ENCODE results near the gene L1CAM. TPM values are rescaled to one million over a fixed set of nuclear protein-coding genes. Genes with fewer than 3 reads are reported as not detected.

Gene L1CAM
- polyA plus RNA-seq, 1 of the 3 experiments (the other 2 are of a cell fraction): 1.9 TPM

- Histone ChIP-seq H2AFZ (ENCODE audit: low read depth) (no peak overlapping the region), H3K9me2 (no peaks in the 10 kb centered on the region), H3K4me3 (ENCODE audit: low read depth in 2 of 2, low read length in 1 of 2) (no peak overlapping the region), H3K9ac (no peak overlapping the region), H3K27me3 (ENCODE audit: insufficient read depth) (peaks cover 4% of the 10 kb centered on the region; the same call in 1 of the 2 replicates), H3K79me2 (ENCODE audit: insufficient read depth) (peaks cover 35% of the 10 kb centered on the region), H3F3A (replicated peaks; ENCODE audit: insufficient read depth) (peaks cover 11% of the 10 kb centered on the region), H4K20me1 (ENCODE audit: insufficient read depth) (peaks cover 34% of the 10 kb centered on the region), H3K4me2 (no peak overlapping the region), H3K36me3 (replicated peaks in 1 of 2; ENCODE audit: control insufficient read depth in 1 of 2, insufficient read depth in 2 of 2, low read length in 1 of 2) (peaks cover 12 to 35% of the 10 kb centered on the region in 2 experiments), H3K27ac (ENCODE audit: low read depth in 2 of 2, low read length in 1 of 2) (no peak overlapping the region), H3K4me1 (ENCODE audit: control insufficient read depth in 1 of 2, insufficient read depth in 2 of 2, low read depth in 1 of 2, low read length in 1 of 2) (peaks cover 10 to 31% of the 10 kb centered on the region in 2 experiments; a peak in 2 of 4 replicates), H3K9me3 (no peaks in the 10 kb centered on the region)
- ChIA-PET CTCF (interaction anchor here (0.6 to 16.7 kb wide), 4 partner anchors 9 to 34 kb away, joined by 3 to 271 read pairs (median 18); partner anchors contain the start of gene RENBP), POLR2A (interaction anchor here (0.5 kb wide), 1 partner anchor 76 kb away, joined by 4 read pairs; no protein-coding TSS in a partner anchor)
- TF ChIP-seq CHD2 (IDR thresholded peaks at IDR 0.05; ENCODE audit: low read length, partially characterized antibody): no peak
- no peak for TF ChIP-seq EP300 (IDR thresholded peaks at IDR 0.05; ENCODE audit: borderline replicate concordance in 1 of 2, low read depth in 1 of 2, low read length in 1 of 2)
- TF ChIP-seq GATA2 (CRISPR knock-in tag; IDR thresholded peaks at IDR 0.05): no peak
- no peak for TF ChIP-seq ELF1 (IDR thresholded peaks at IDR 0.05)
- TF ChIP-seq EZH2phosphoT487 (IDR thresholded peaks at IDR 0.05; ENCODE audit: borderline replicate concordance, low read depth): no peak
- TF ChIP-seq MXI1 (IDR thresholded peaks at IDR 0.05; ENCODE audit: low read depth, low read length): no peak
- no peak for TF ChIP-seq JUND (IDR thresholded peaks at IDR 0.05)
- no peak for TF ChIP-seq YY1 (IDR thresholded peaks at IDR 0.05; ENCODE audit: low read depth)
- TF ChIP-seq RCOR1 (IDR thresholded peaks at IDR 0.05; ENCODE audit: low read length): no peak
- TF ChIP-seq, protein P1, sequence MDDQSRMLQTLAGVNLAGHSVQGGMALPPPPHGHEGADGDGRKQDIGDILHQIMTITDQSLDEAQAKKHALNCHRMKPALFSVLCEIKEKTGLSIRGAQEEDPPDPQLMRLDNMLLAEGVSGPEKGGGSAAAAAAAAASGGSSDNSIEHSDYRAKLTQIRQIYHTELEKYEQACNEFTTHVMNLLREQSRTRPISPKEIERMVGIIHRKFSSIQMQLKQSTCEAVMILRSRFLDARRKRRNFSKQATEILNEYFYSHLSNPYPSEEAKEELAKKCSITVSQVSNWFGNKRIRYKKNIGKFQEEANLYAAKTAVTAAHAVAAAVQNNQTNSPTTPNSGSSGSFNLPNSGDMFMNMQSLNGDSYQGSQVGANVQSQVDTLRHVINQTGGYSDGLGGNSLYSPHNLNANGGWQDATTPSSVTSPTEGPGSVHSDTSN (IDR thresholded peaks at IDR 0.05): no peak
- TF ChIP-seq FOSL2 (IDR thresholded peaks at IDR 0.05; ENCODE audit: borderline replicate concordance, low read depth): no peak
- no peak for DNase-seq
- 92% methylated on average over 12 of the region's 13 CpGs for WGBS (ENCODE audit: low lambda C conversion rate)
Measured at GRCh38 chrX:153932220-153932915, 46.4 kb upstream of the L1CAM start.

GRCh38 chrX:153931748-153932147 lies 45.8 kb upstream of the L1CAM start:
- H3K36me3 ChIP-seq (replicated peaks in 1 of 2; ENCODE audit: control insufficient read depth in 1 of 2, insufficient read depth in 2 of 2, low read length in 1 of 2): peaks cover 12 to 35% of the 10 kb centered on the region in 2 experiments
- WGBS (ENCODE audit: low lambda C conversion rate): 95% methylated on average over 9 of the region's 13 CpGs
- TF ChIP-seq CTCF (IDR thresholded peaks at IDR 0.05) (no peak), RXRA (IDR thresholded peaks at IDR 0.05; ENCODE audit: borderline replicate concordance, low read depth) (no peak), FOSL2 (IDR thresholded peaks at IDR 0.05; ENCODE audit: borderline replicate concordance, low read depth) (no peak), NFIC (IDR thresholded peaks at IDR 0.05; ENCODE audit: borderline replicate concordance) (no peak), FOXJ3 (CRISPR knock-in tag; IDR thresholded peaks at IDR 0.05) (no peak), MAX (IDR thresholded peaks at IDR 0.05; ENCODE audit: low read depth) (no peak), MEF2A (IDR thresholded peaks at IDR 0.05; ENCODE audit: borderline replicate concordance, low read depth) (no peak), POLR2AphosphoS5 (IDR thresholded peaks at IDR 0.05; ENCODE audit: low read depth, low read length) (no peak), YY1 (IDR thresholded peaks at IDR 0.05; ENCODE audit: low read depth) (no peak), GATA2 (CRISPR knock-in tag; IDR thresholded peaks at IDR 0.05) (no peak)
- H3K9me3 ChIP-seq: no peaks in the 10 kb centered on the region
- no peak overlapping the region for H3K4me3 ChIP-seq (ENCODE audit: low read depth in 2 of 2, low read length in 1 of 2)
- peaks cover 10 to 37% of the 10 kb centered on the region in 2 experiments; a peak in 2 of 4 replicates for H3K4me1 ChIP-seq (ENCODE audit: control insufficient read depth in 1 of 2, insufficient read depth in 2 of 2, low read depth in 1 of 2, low read length in 1 of 2)
- POLR2A ChIA-PET: no interaction called here
- CTCF ChIA-PET: interaction anchor here (0.6 to 16.7 kb wide), 4 partner anchors 9 to 35 kb away, joined by 3 to 271 read pairs (median 5); partner anchors contain the start of gene RENBP
- no peak overlapping the region for H2AFZ ChIP-seq (ENCODE audit: low read depth)
- H3K27me3 ChIP-seq (ENCODE audit: insufficient read depth): peaks cover 3% of the 10 kb centered on the region; the same call in 1 of the 2 replicates
- H3K9me2 ChIP-seq: no peaks in the 10 kb centered on the region
- peaks cover 35% of the 10 kb centered on the region for H3K79me2 ChIP-seq (ENCODE audit: insufficient read depth)
- DNase-seq: no peak
- no peak overlapping the region for H3K27ac ChIP-seq (ENCODE audit: low read depth in 2 of 2, low read length in 1 of 2)
- no peak overlapping the region for H3K9ac ChIP-seq
- H4K20me1 ChIP-seq (ENCODE audit: insufficient read depth): peaks cover 34% of the 10 kb centered on the region
- H3K4me2 ChIP-seq: no peak overlapping the region
- H3F3A ChIP-seq (replicated peaks; ENCODE audit: insufficient read depth): peaks cover 11% of the 10 kb centered on the region

Data from SK-N-SH (cell line).